Measurements from ENCODE around the gene GRAMD4. TPM values are rescaled to one million over a fixed set of nuclear protein-coding genes. Genes with fewer than 3 reads are reported as not detected.

GRAMD4 gene
- total RNA-seq, 1 experiment from 2014 or later = 38.2 TPM

- Histone ChIP-seq H3K4me3 (peak overlapping the region; percentile 66), H3K27me3 (ENCODE audit: insufficient read depth, low read depth) (no peaks in the 10 kb centered on the region), H3K4me1 (replicated peaks; ENCODE audit: insufficient read depth) (peaks cover 45% of the 10 kb centered on the region), H3K36me3 (ENCODE audit: low read depth) (no peaks in the 10 kb centered on the region), H3K9me3 (ENCODE audit: insufficient read depth, low read depth) (peaks cover 5% of the 10 kb centered on the region; the same call in 1 of the 2 replicates), H3K79me2 (ENCODE audit: low read depth) (peaks cover 28% of the 10 kb centered on the region), H3K4me2 (peak overlapping the region; percentile 95), H4K20me1 (ENCODE audit: insufficient read depth) (peaks cover 24% of the 10 kb centered on the region), H2AFZ (peak overlapping the region; percentile 42; the same call in 1 of the 2 replicates), H3F3A (ENCODE audit: insufficient read depth, low read depth) (peaks cover 25% of the 10 kb centered on the region), H3K9me2 (ENCODE audit: insufficient read depth) (no peaks in the 10 kb centered on the region), H3K27ac (peak overlapping the region; percentile 85)
- intact Hi-C loops (cut with micrococcal nuclease; ENCODE audit: unreplicated experiment) = no loop called here
- TF ChIP-seq EZH2 (IDR thresholded peaks at IDR 0.05; ENCODE audit: low read depth) (no peak), CTCF (conservative IDR thresholded peaks at IDR 0.05) (no peak)
- ChIA-PET POLR2A (ENCODE audit: unreplicated experiment) (interaction anchor here (0.6 to 0.7 kb wide), 3 partner anchors 73 to 289 kb away, joined by 3 to 10 read pairs (median 9); no protein-coding TSS in a partner anchor), CTCF (interaction anchor here (1.0 kb wide), 1 partner anchor 12 kb away, joined by 9 read pairs; no protein-coding TSS in a partner anchor)
- peak; percentile 82 to 96 for DNase-seq
- no TSS peak for BruUV-seq (replicated peaks)
These were observed 44.9 kb upstream of the GRAMD4 start for GRCh38 chr22:46574993-46575910.

GRCh38 chr22:46575911-46576555 is 44.2 kb upstream of the GRAMD4 start:
- ChIA-PET POLR2A (ENCODE audit: unreplicated experiment) (interaction anchor here (0.6 to 0.7 kb wide), 2 partner anchors 74 to 128 kb away, joined by 3 to 10 read pairs; no protein-coding TSS in a partner anchor), CTCF (no interaction called here)
- intact Hi-C loops (cut with micrococcal nuclease; ENCODE audit: unreplicated experiment) = no loop called here
- DNase-seq = peak; percentile 35 to 52
- peaks cover 45% of the 10 kb centered on the region for H3K4me1 ChIP-seq (replicated peaks; ENCODE audit: insufficient read depth)
- no peaks in the 10 kb centered on the region for H3K36me3 ChIP-seq (ENCODE audit: low read depth)
- H4K20me1 ChIP-seq (ENCODE audit: insufficient read depth) = peaks cover 30% of the 10 kb centered on the region
- H3K4me3 ChIP-seq = peak overlapping the region; percentile 66
- H3K27me3 ChIP-seq (ENCODE audit: insufficient read depth, low read depth) = no peaks in the 10 kb centered on the region
- peak overlapping the region; percentile 66 for H2AFZ ChIP-seq
- H3K9me3 ChIP-seq (ENCODE audit: insufficient read depth, low read depth) = peaks cover 5% of the 10 kb centered on the region; the same call in 1 of the 2 replicates
- H3K9me2 ChIP-seq (ENCODE audit: insufficient read depth) = no peaks in the 10 kb centered on the region
- peaks cover 36% of the 10 kb centered on the region for H3K79me2 ChIP-seq (ENCODE audit: low read depth)
- H3K27ac ChIP-seq = peak overlapping the region; percentile 85
- no TSS peak for BruUV-seq (replicated peaks)
- TF ChIP-seq EZH2 (IDR thresholded peaks at IDR 0.05; ENCODE audit: low read depth) (no peak), CTCF (conservative IDR thresholded peaks at IDR 0.05) (no peak)
- peak overlapping the region; percentile 95 for H3K4me2 ChIP-seq
- H3F3A ChIP-seq (ENCODE audit: insufficient read depth, low read depth) = peaks cover 25% of the 10 kb centered on the region

- peak in 1 of 2 experiments; percentile 61 for DNase-seq
- CTCF ChIA-PET = no interaction called here
These were observed 43.4 kb upstream of the GRAMD4 start for GRCh38 chr22:46576556-46577367.

More at GRCh38 chr22:46576556-46577367, 43.4 kb upstream of the GRAMD4 start:
- no peaks in the 10 kb centered on the region for H3K27me3 ChIP-seq (ENCODE audit: insufficient read depth, low read depth)
- peak overlapping the region; percentile 66 for H2AFZ ChIP-seq
- POLR2A ChIA-PET (ENCODE audit: unreplicated experiment) = no interaction called here
- peak overlapping the region; percentile 70 for H3K4me3 ChIP-seq
- H3F3A ChIP-seq (ENCODE audit: insufficient read depth, low read depth) = peaks cover 25% of the 10 kb centered on the region
- H3K27ac ChIP-seq = peak overlapping the region; percentile 85
- TSS peak; percentile 43 for BruUV-seq (replicated peaks)
- H3K79me2 ChIP-seq (ENCODE audit: low read depth) = peaks cover 43% of the 10 kb centered on the region
- H3K9me2 ChIP-seq (ENCODE audit: insufficient read depth) = no peaks in the 10 kb centered on the region
- H3K4me2 ChIP-seq = peak overlapping the region; percentile 95
- peaks cover 5% of the 10 kb centered on the region; the same call in 1 of the 2 replicates for H3K9me3 ChIP-seq (ENCODE audit: insufficient read depth, low read depth)
- peaks cover 38% of the 10 kb centered on the region for H4K20me1 ChIP-seq (ENCODE audit: insufficient read depth)
- peaks cover 5% of the 10 kb centered on the region; the same call in 1 of the 2 replicates for H3K36me3 ChIP-seq (ENCODE audit: low read depth)
- peaks cover 45% of the 10 kb centered on the region for H3K4me1 ChIP-seq (replicated peaks; ENCODE audit: insufficient read depth)
- intact Hi-C loops (cut with micrococcal nuclease; ENCODE audit: unreplicated experiment) = no loop called here
- TF ChIP-seq EZH2 (IDR thresholded peaks at IDR 0.05; ENCODE audit: low read depth) (no peak), CTCF (conservative IDR thresholded peaks at IDR 0.05) (no peak)
